Measurements from ENCODE around the gene TUBAL3.

TUBAL3 gene

GRCh38 chr10:5446390-5446926 lies 41.8 kb upstream of the TUBAL3 start (continued):
- TF ChIP-seq ZSCAN18 (tag by site-specific recombination; IDR thresholded peaks at IDR 0.05) (no peak), ZNF518A (tag by site-specific recombination; conservative IDR thresholded peaks at IDR 0.05; ENCODE audit: low read depth) (no peak), MEIS1 (CRISPR knock-in tag; IDR thresholded peaks at IDR 0.05; ENCODE audit: borderline replicate concordance) (no peak), ZSCAN23 (tag by site-specific recombination; IDR thresholded peaks at IDR 0.05) (no peak), HOXD13 (CRISPR knock-in tag; IDR thresholded peaks at IDR 0.05; ENCODE audit: borderline replicate concordance) (no peak), SP2 (tag by site-specific recombination; IDR thresholded peaks at IDR 0.05) (peak; percentile 41; the same call in 1 of the 2 replicates), ZNF391 (tag by site-specific recombination; IDR thresholded peaks at IDR 0.05; ENCODE audit: borderline replicate concordance, low read depth) (no peak), ZNF132 (tag by site-specific recombination; IDR thresholded peaks at IDR 0.05; ENCODE audit: borderline replicate concordance) (no peak), TCF7L2 (IDR thresholded peaks at IDR 0.05; ENCODE audit: borderline replicate concordance, low read depth, low read length) (no peak), ZNF600 (tag by site-specific recombination; IDR thresholded peaks at IDR 0.05) (peak; percentile 41; the same call in 1 of the 2 replicates), ZBTB10 (tag by site-specific recombination; IDR thresholded peaks at IDR 0.05) (no peak), ZNF416 (tag by site-specific recombination; IDR thresholded peaks at IDR 0.05) (no peak), ZIC2 (tag by site-specific recombination; IDR thresholded peaks at IDR 0.05) (no peak), IKZF3 (tag by site-specific recombination; IDR thresholded peaks at IDR 0.05) (no peak), SCRT1 (tag by site-specific recombination; IDR thresholded peaks at IDR 0.05; ENCODE audit: borderline replicate concordance) (no peak), YY1 (tag by site-specific recombination; IDR thresholded peaks at IDR 0.05) (no peak), ZNF530 (tag by site-specific recombination; IDR thresholded peaks at IDR 0.05; ENCODE audit: low read depth) (no peak), ZNF670 (tag by site-specific recombination; IDR thresholded peaks at IDR 0.05; ENCODE audit: low read depth) (no peak), KLF10 (tag by site-specific recombination; IDR thresholded peaks at IDR 0.05) (peak; percentile 31; the same call in 1 of the 2 replicates), TSHZ1 (tag by site-specific recombination; IDR thresholded peaks at IDR 0.05; ENCODE audit: borderline replicate concordance) (no peak), ZNF202 (tag by site-specific recombination; IDR thresholded peaks at IDR 0.05; ENCODE audit: borderline replicate concordance) (no peak), ZBTB44 (tag by site-specific recombination; IDR thresholded peaks at IDR 0.05) (no peak), ZNF18 (tag by site-specific recombination; IDR thresholded peaks at IDR 0.05) (no peak), FEZF1 (tag by site-specific recombination; IDR thresholded peaks at IDR 0.05) (no peak)
